Gastroesophageal sphincter (tissue), 3 donors: Measurements from ENCODE around the gene LMX1B.

Experiments
- CTCF ChIP-seq, 4 experiments: fragments of 200-600 bp in 2 of 4; fragments of 450-650 bp in 2 of 4; sonication (generic) in 1 of 4; IDR thresholded peaks; one replicate each; pipeline ENCODE4 v1.5.1; 2017 to 2019; ENCODE audit warnings: antibody characterized with exemption in 4 of 4, mild to moderate bottlenecking in 2 of 4, moderate library complexity in 2 of 4
- POLR2A ChIP-seq, 2 donors: fragments of 450-650 bp; IDR thresholded peaks; one replicate each; pipeline ENCODE4 v1.6.1; 2017; ENCODE audit warnings: antibody characterized with exemption in 2 of 2, mild to moderate bottlenecking in 2 of 2, moderate library complexity in 1 of 2

- no peak for TF ChIP-seq CTCF (IDR thresholded peaks at IDR 0.05)
- TF ChIP-seq POLR2A (IDR thresholded peaks at IDR 0.05): no peak
Observed at GRCh38 chr9:126693428-126693944, 79.8 kb downstream of the LMX1B start.
